ENCODE results near the gene SH3D19. TPM values are rescaled to one million over a fixed set of nuclear protein-coding genes. Genes with fewer than 3 reads are reported as not detected.
A peak's percentile ranks its signal among the peaks of the same experiment; 100 is the strongest.

SH3D19 gene
- total RNA-seq, 1 experiment from 2014 or later, result 15.5 TPM

- H3K4me1 Mint-ChIP-seq (ENCODE audit: low read depth, unreplicated experiment), result peaks cover 35% of the 10 kb centered on the region
- H3K36me3 Mint-ChIP-seq (ENCODE audit: insufficient read depth, unreplicated experiment), result peaks cover 4% of the 10 kb centered on the region
- intact Hi-C loops (cut with micrococcal nuclease; ENCODE audit: unreplicated experiment), result no loop called here
- no peaks in the 10 kb centered on the region for H3K9me3 Mint-ChIP-seq (ENCODE audit: low read depth, unreplicated experiment)
- H3K27ac Mint-ChIP-seq (ENCODE audit: unreplicated experiment), result peak overlapping the region; percentile 45
- H3K4me3 Mint-ChIP-seq (ENCODE audit: low read depth, unreplicated experiment), result peak overlapping the region; percentile 19
- no peak for DNase-seq
- no peaks in the 10 kb centered on the region for H3K27me3 Mint-ChIP-seq (ENCODE audit: unreplicated experiment)
- TF ChIP-seq, protein P1, sequence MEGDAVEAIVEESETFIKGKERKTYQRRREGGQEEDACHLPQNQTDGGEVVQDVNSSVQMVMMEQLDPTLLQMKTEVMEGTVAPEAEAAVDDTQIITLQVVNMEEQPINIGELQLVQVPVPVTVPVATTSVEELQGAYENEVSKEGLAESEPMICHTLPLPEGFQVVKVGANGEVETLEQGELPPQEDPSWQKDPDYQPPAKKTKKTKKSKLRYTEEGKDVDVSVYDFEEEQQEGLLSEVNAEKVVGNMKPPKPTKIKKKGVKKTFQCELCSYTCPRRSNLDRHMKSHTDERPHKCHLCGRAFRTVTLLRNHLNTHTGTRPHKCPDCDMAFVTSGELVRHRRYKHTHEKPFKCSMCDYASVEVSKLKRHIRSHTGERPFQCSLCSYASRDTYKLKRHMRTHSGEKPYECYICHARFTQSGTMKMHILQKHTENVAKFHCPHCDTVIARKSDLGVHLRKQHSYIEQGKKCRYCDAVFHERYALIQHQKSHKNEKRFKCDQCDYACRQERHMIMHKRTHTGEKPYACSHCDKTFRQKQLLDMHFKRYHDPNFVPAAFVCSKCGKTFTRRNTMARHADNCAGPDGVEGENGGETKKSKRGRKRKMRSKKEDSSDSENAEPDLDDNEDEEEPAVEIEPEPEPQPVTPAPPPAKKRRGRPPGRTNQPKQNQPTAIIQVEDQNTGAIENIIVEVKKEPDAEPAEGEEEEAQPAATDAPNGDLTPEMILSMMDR (IDR thresholded peaks at IDR 0.05; ENCODE audit: unreplicated experiment), result no peak
- CTCF ChIA-PET, result no interaction called here
- no TSS peak for BruUV-seq (replicated peaks)
These were observed 10.9 kb downstream of the SH3D19 start for GRCh38 chr4:151314479-151314878.

DNA sequence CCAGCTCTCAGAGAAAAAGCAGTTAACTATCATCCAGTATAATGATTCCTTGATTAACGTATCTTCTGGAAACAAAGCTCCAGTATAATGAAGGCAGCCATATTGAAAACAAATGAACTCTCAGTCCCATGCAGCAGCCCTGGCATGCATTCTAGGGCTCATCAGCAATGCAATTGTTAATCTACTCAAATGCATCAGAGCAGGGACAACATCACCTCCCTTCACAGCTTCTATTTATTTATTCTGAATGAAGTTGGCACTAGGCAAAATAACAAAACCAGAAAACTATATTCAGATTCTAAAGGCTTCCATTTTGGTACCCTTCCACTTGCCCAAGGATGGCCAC, 11.4 kb downstream of the SH3D19 start:
- Mint-ChIP-seq H3K4me1 (ENCODE audit: low read depth, unreplicated experiment) (peaks cover 35% of the 10 kb centered on the region), H3K36me3 (ENCODE audit: insufficient read depth, unreplicated experiment) (peaks cover 4% of the 10 kb centered on the region), H3K4me3 (ENCODE audit: low read depth, unreplicated experiment) (no peak overlapping the region), H3K27ac (ENCODE audit: unreplicated experiment) (no peak overlapping the region), H3K27me3 (ENCODE audit: unreplicated experiment) (no peaks in the 10 kb centered on the region), H3K9me3 (ENCODE audit: low read depth, unreplicated experiment) (no peaks in the 10 kb centered on the region)
- CTCF ChIA-PET, result no interaction called here
- TF ChIP-seq, protein P1 (IDR thresholded peaks at IDR 0.05; ENCODE audit: unreplicated experiment), result no peak
- no TSS peak for BruUV-seq (replicated peaks)
- intact Hi-C loops (cut with micrococcal nuclease; ENCODE audit: unreplicated experiment), result no loop called here
- no peak for DNase-seq

GRCh38 chr4:151313306-151314009, 11.9 kb downstream of the SH3D19 start:
- peak; percentile 25 for DNase-seq

GRCh38 chr4:151310124-151310728, 15.2 kb downstream of the SH3D19 start:
- H3K4me1 Mint-ChIP-seq (ENCODE audit: low read depth, unreplicated experiment), result peaks cover 22% of the 10 kb centered on the region

More at GRCh38 chr4:151313306-151314009, 11.9 kb downstream of the SH3D19 start:
- TF ChIP-seq, protein P1 (IDR thresholded peaks at IDR 0.05; ENCODE audit: unreplicated experiment), result no peak
- no peak overlapping the region for H3K4me3 Mint-ChIP-seq (ENCODE audit: low read depth, unreplicated experiment)
- CTCF ChIA-PET, result no interaction called here
- H3K27me3 Mint-ChIP-seq (ENCODE audit: unreplicated experiment), result no peaks in the 10 kb centered on the region
- no TSS peak for BruUV-seq (replicated peaks)
- intact Hi-C loops (cut with micrococcal nuclease; ENCODE audit: unreplicated experiment), result no loop called here
- no peak overlapping the region for H3K27ac Mint-ChIP-seq (ENCODE audit: unreplicated experiment)
- H3K36me3 Mint-ChIP-seq (ENCODE audit: insufficient read depth, unreplicated experiment), result peaks cover 4% of the 10 kb centered on the region
- H3K4me1 Mint-ChIP-seq (ENCODE audit: low read depth, unreplicated experiment), result peaks cover 35% of the 10 kb centered on the region
- no peaks in the 10 kb centered on the region for H3K9me3 Mint-ChIP-seq (ENCODE audit: low read depth, unreplicated experiment)

More at GRCh38 chr4:151310124-151310728, 15.2 kb downstream of the SH3D19 start:
- BruUV-seq (replicated peaks), result no TSS peak
- H3K4me3 Mint-ChIP-seq (ENCODE audit: low read depth, unreplicated experiment), result no peak overlapping the region
- no peaks in the 10 kb centered on the region for H3K9me3 Mint-ChIP-seq (ENCODE audit: low read depth, unreplicated experiment)
- CTCF ChIA-PET, result no interaction called here
- no peaks in the 10 kb centered on the region for H3K27me3 Mint-ChIP-seq (ENCODE audit: unreplicated experiment)
- H3K27ac Mint-ChIP-seq (ENCODE audit: unreplicated experiment), result no peak overlapping the region
- intact Hi-C loops (cut with micrococcal nuclease; ENCODE audit: unreplicated experiment), result no loop called here
- peaks cover 1% of the 10 kb centered on the region for H3K36me3 Mint-ChIP-seq (ENCODE audit: insufficient read depth, unreplicated experiment)
- TF ChIP-seq, protein P1 (IDR thresholded peaks at IDR 0.05; ENCODE audit: unreplicated experiment), result no peak
- no peak for DNase-seq

Measured in Calu3 (cell line).